SKM-1 (cell line): ENCODE results near the gene PODXL.

ENCODE experiments used
- DNase-seq: peaks from one replicate; lab custom pipeline; 2025; ENCODE audit not compliant: unreplicated experiment; lab: John Stamatoyannopoulos, UW

Gene PODXL

DNA sequence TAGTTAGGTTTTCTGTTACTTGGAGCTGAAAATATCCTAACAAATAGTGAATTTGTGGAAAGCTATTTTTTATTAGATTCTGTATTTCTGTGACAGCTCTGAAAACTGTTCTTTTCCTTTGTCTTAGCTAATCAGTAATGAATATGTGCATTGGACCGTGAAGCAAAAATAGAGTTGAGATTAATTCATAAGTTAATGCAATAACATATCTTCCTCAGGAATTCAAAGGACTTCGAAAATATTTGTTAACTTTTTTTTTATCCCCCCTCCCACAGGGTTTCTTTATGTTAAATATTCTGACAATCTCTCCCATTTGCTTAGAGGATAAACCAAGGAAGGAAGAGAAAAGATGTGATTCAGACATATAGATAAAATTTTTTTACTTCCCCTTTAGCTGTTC is 101.4 kb downstream of the PODXL start:
- no peak for DNase-seq

DNA sequence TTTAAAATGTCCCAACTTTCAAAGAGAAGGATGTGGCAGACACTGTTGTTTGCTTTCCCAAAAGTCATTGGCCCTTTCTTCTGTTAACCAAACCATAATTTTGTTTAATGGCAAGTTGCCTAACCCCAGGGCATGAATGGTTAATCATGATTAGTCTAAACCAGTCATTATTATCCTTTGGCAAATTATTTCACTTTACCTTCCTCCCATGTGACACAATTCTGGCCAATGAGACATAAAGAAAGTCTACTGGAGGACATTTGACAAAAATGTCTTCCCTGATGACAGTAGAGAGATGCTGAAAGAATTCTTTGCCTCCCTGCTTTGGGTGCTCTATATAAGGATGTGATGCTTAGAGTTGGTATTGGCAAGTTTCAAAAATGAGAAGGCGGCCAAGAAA is 101.9 kb downstream of the PODXL start:
- DNase-seq = no peak
